Endothelial cell (in vitro differentiated cells): ENCODE measurements around the gene KBTBD13. TPM values are rescaled to one million over a fixed set of nuclear protein-coding genes. Genes with fewer than 3 reads are reported as not detected.
A peak's percentile ranks its signal among the peaks of the same experiment; 100 is the strongest.

Experiments used
- DNase-seq: peaks from one replicate; pipeline ENCODE4 v3.0.0; 2021; ENCODE audit warnings: low spot score
- H3K27ac Mint-ChIP-seq: one replicate; pipeline ENCODE4 v1.8.0; 2021; ENCODE audit warnings: mixed read lengths, inconsistent platforms; ENCODE audit not compliant: unreplicated experiment
- H3K27me3 Mint-ChIP-seq: one replicate; pipeline ENCODE4 v1.8.0; 2021; ENCODE audit warnings: mild to moderate bottlenecking, moderate library complexity, mixed read lengths, inconsistent platforms; ENCODE audit not compliant: unreplicated experiment
- H3K36me3 Mint-ChIP-seq: one replicate; pipeline ENCODE4 v1.8.0; 2021; ENCODE audit warnings: mild to moderate bottlenecking, low read depth, mixed read lengths, inconsistent platforms; ENCODE audit not compliant: unreplicated experiment
- H3K4me1 Mint-ChIP-seq: one replicate; pipeline ENCODE4 v1.8.0; 2021; ENCODE audit warnings: mild to moderate bottlenecking, mixed read lengths, inconsistent platforms; ENCODE audit not compliant: unreplicated experiment
- H3K4me3 Mint-ChIP-seq: one replicate; pipeline ENCODE4 v1.8.0; 2021; ENCODE audit warnings: mild to moderate bottlenecking, mixed read lengths, inconsistent platforms; ENCODE audit not compliant: unreplicated experiment
- H3K9me3 Mint-ChIP-seq: one replicate; pipeline ENCODE4 v1.8.0; 2021; ENCODE audit warnings: mixed read lengths, inconsistent platforms; ENCODE audit not compliant: unreplicated experiment
- CTCF ChIP-seq: fragments of 200-600 bp; sonication (generic); IDR thresholded peaks from one replicate; pipeline ENCODE4 v1.5.0; 2021; ENCODE audit warnings: antibody characterized with exemption; ENCODE audit not compliant: unreplicated experiment
- long read RNA-seq: library from polyadenylated mRNA; unstranded; transcript quantifications from one replicate; pipeline ENCODE4 v2.0.0, GENCODE V29; 2020; ENCODE audit not compliant: unreplicated experiment
- total RNA-seq: library from RNA; stranded (reverse); fragmentation: NEBNext Ultra II Directional; extraction: Animal tissue kit (Norgen Biotek cat#: 25700); gene quantifications from one replicate; pipeline ENCODE4 v1.2.1, GENCODE V29; 2021; ENCODE audit not compliant: unreplicated experiment

Gene KBTBD13
- not detected for total RNA-seq
- long read RNA-seq: 0 reads

GRCh38 chr15:65076486-65077290 is at the start of gene KBTBD13:
TSS of gene KBTBD13 (plus strand) at chr15:65076746. CDS start at chr15:65076816, 70 bp downstream.
- no peak within 1 kb of the TSS for H3K27ac Mint-ChIP-seq
- no peaks in the 10 kb centered on the region for H3K9me3 Mint-ChIP-seq
- peaks cover 9% of the 10 kb centered on the region for H3K4me1 Mint-ChIP-seq
- peaks cover 6% of the 10 kb centered on the region for H3K36me3 Mint-ChIP-seq
- H3K4me3 Mint-ChIP-seq: no peak within 1 kb of the TSS
- DNase-seq: no peak
- no peak for TF ChIP-seq CTCF
- peaks cover 12% of the 10 kb centered on the region for H3K27me3 Mint-ChIP-seq

DNA sequence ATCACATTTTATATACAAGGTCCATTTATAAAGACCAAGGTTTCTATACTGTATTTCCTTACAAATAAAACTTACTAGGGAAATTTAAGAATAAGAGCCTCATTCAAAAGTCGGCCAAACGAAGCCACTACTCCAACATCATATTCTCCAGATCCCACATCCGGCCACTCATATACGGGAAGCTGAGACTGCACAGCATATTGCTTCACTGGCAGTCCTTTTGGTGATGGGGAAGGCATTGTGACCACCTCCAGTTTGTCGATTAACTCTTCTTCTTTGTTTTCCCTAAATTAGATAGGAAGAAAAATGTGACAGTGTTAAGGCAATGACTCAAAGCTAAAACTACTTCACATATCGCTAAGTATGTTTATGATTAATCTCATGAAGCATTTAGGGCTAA is 49.8 kb upstream of the KBTBD13 start:
- Mint-ChIP-seq H3K36me3 (peaks cover 7% of the 10 kb centered on the region), H3K4me1 (peaks cover 8% of the 10 kb centered on the region), H3K27ac (no peak overlapping the region)

DNA sequence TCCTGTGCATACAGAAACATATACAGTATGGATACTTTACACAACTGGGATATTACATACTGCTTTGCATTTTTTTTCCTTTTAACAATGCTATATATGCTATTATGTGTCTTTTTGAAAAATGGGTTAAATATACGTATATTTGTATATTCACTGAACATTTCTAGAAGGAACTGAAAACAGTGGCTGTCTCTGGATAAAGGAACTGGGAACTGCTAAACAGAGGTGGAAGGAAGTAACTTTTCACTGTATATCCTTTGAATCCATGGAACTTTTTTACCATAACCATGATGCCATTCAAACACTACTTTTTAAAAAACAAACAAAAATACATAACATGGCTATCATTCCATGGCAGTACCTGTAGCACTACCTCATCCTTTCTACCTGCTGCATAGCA is 49.0 kb upstream of the KBTBD13 start:
- no peak for DNase-seq
- peaks cover 7% of the 10 kb centered on the region for H3K36me3 Mint-ChIP-seq

More for the DNA sequence above, 49.8 kb upstream of the KBTBD13 start:
- H3K4me3 Mint-ChIP-seq: no peak overlapping the region
- no peak for DNase-seq
- no peak for TF ChIP-seq CTCF
- peaks cover 2% of the 10 kb centered on the region for H3K27me3 Mint-ChIP-seq
- no peaks in the 10 kb centered on the region for H3K9me3 Mint-ChIP-seq

GRCh38 chr15:65028338-65028737 is 48.2 kb upstream of the KBTBD13 start:
- Mint-ChIP-seq H3K27ac (peak overlapping the region; percentile 12), H3K9me3 (no peaks in the 10 kb centered on the region), H3K36me3 (peaks cover 7% of the 10 kb centered on the region), H3K4me3 (peak overlapping the region; percentile 90), H3K4me1 (peaks cover 21% of the 10 kb centered on the region), H3K27me3 (peaks cover 2% of the 10 kb centered on the region)
- DNase-seq: no peak
- no peak for TF ChIP-seq CTCF

More for the DNA sequence above, 49.0 kb upstream of the KBTBD13 start:
- Mint-ChIP-seq H3K27me3 (peaks cover 2% of the 10 kb centered on the region), H3K9me3 (no peaks in the 10 kb centered on the region), H3K4me1 (peaks cover 13% of the 10 kb centered on the region), H3K27ac (no peak overlapping the region), H3K4me3 (peak overlapping the region; percentile 90)
- TF ChIP-seq CTCF: no peak
